Keratinocyte (primary cell): ENCODE data around the gene CACNA2D1. TPM values are rescaled to one million over a fixed set of nuclear protein-coding genes. Genes with fewer than 3 reads are reported as not detected.

Experiments
- DNase-seq: peaks from one replicate; pipeline ENCODE4 v3.0.0-alpha.2; 2011; ENCODE audit warnings: low read depth, missing footprints, low spot score
- FAIRE-seq: peaks from 2 replicates; lab custom pipeline; 2011; peaks lifted over from hg19 to GRCh38; lab: Jason Lieb, UNC
- H2AFZ ChIP-seq: 2 replicates; pipeline ENCODE4 v1.6.0; 2012; ENCODE audit warnings: low read length, control low read depth, inconsistent platforms; ENCODE audit not compliant: control insufficient read depth
- H3K27ac ChIP-seq: 2 replicates; pipeline ENCODE4 v1.5.1; 2011; ENCODE audit warnings: low read length; ENCODE audit not compliant: control insufficient read depth, insufficient read depth
- H3K27me3 ChIP-seq: 3 replicates; pipeline ENCODE4 v1.6.0; 2011; ENCODE audit warnings: low read length; ENCODE audit not compliant: control insufficient read depth, insufficient read depth; ENCODE audit errors: extremely low read depth
- H3K36me3 ChIP-seq, 2 experiments: 2 replicates in 1 of 2; 3 replicates in 1 of 2; pipeline ENCODE4 v1.5.1; 2011; ENCODE audit warnings: low read length in 2 of 2, mild to moderate bottlenecking in 1 of 2; ENCODE audit not compliant: control insufficient read depth in 2 of 2, insufficient read depth in 2 of 2; ENCODE audit errors: extremely low read depth in 1 of 2
- H3K4me1 ChIP-seq: 3 replicates; pipeline ENCODE4 v1.5.1; 2011; ENCODE audit warnings: low read length; ENCODE audit not compliant: control insufficient read depth, insufficient read depth; ENCODE audit errors: extremely low read depth
- H3K4me2 ChIP-seq: 3 replicates; pipeline ENCODE4 v1.6.0; 2011; ENCODE audit warnings: low read depth, low read length; ENCODE audit not compliant: control insufficient read depth, insufficient read depth; ENCODE audit errors: extremely low read depth
- H3K4me3 ChIP-seq, 3 experiments: fragments of 200-600 bp in 1 of 3; sonication (generic) in 1 of 3; 2 replicates in 2 of 3; 3 replicates in 1 of 3; pipeline ENCODE4 v1.5.1; 2011 to 2016; ENCODE audit warnings: low read length in 3 of 3, mild to moderate bottlenecking in 3 of 3, control low read depth in 2 of 3, inconsistent platforms in 1 of 3, low read depth in 1 of 3, mixed read lengths in 1 of 3, mixed run types in 1 of 3, moderate library complexity in 1 of 3; ENCODE audit not compliant: control insufficient read depth in 2 of 3, insufficient read depth in 2 of 3; ENCODE audit errors: extremely low read depth in 1 of 3
- H3K79me2 ChIP-seq: 2 replicates; pipeline ENCODE4 v1.6.0; 2012; ENCODE audit warnings: low read length; ENCODE audit not compliant: control insufficient read depth, insufficient read depth
- H3K9ac ChIP-seq: 3 replicates; pipeline ENCODE4 v1.6.0; 2011; ENCODE audit warnings: low read length; ENCODE audit not compliant: control insufficient read depth, insufficient read depth; ENCODE audit errors: extremely low read depth
- H3K9me1 ChIP-seq: 3 replicates; pipeline ENCODE4 v1.6.0; 2011; ENCODE audit warnings: low read length; ENCODE audit not compliant: control insufficient read depth, insufficient read depth; ENCODE audit errors: extremely low read depth
- H3K9me3 ChIP-seq: 2 replicates; pipeline ENCODE4 v1.5.1; 2012; ENCODE audit warnings: low read depth, low read length; ENCODE audit not compliant: control insufficient read depth
- H4K20me1 ChIP-seq: 3 replicates; pipeline ENCODE4 v1.6.0; 2011; ENCODE audit warnings: low read length; ENCODE audit not compliant: control insufficient read depth, insufficient read depth; ENCODE audit errors: extremely low read depth
- CTCF ChIP-seq, 3 experiments: IDR thresholded peaks in 1 of 3; conservative IDR thresholded peaks in 1 of 3; optimal IDR thresholded peaks in 1 of 3; 2 replicates in 2 of 3; 3 replicates in 1 of 3; pipeline versions ENCODE3 to v1.5.1; 2011; ENCODE audit warnings: low read length in 3 of 3, mild to moderate bottlenecking in 3 of 3, moderate library complexity in 2 of 3, control low read depth in 1 of 3, inconsistent platforms in 1 of 3; ENCODE audit not compliant: insufficient read depth in 2 of 3; ENCODE audit errors: extremely low read depth in 1 of 3
- EZH2 ChIP-seq: IDR thresholded peaks from one replicate; pipeline ENCODE4 v1.6.1; 2012; ENCODE audit warnings: inconsistent platforms, mild to moderate bottlenecking, low read length, moderate library complexity
- dilution Hi-C: fragments of 300-500 bp; cut with MboI; formaldehyde crosslinking; loops from one replicate; pipeline ENCODE4 v1.7.0; 2020; ENCODE audit warnings: low sequenced_read_pairs; ENCODE audit not compliant: extremely low pct_ligation_motif_present
- polyA plus RNA-seq, 5 experiments: library from polyadenylated mRNA; depleted of rRNA in 3 of 5; stranded (reverse) in 3 of 5; stranded (forward) in 1 of 5; unstranded in 1 of 5; fragments of >200 nt; gene quantifications; 1 replicate in 1 of 5; 2 replicates in 3 of 5; 3 replicates in 1 of 5; pipeline versions ENCODE4 v1.2.1 to v1.2.3, GENCODE V29; 2011 to 2012; ENCODE audit warnings: missing spikeins in 2 of 5, low read depth in 1 of 5, low replicate concordance in 1 of 5

Gene CACNA2D1
- polyA plus RNA-seq, 1 donor (not counting 4 experiments of a cell fraction or from before 2014, with no cell fraction given): 1.8 TPM

- no peak for FAIRE-seq
Observed at GRCh38 chr7:82028097-82028496, 415.5 kb downstream of the CACNA2D1 start.

GRCh38 chr7:82021713-82022112 is 421.9 kb downstream of the CACNA2D1 start:
- no peak for TF ChIP-seq EZH2
- TF ChIP-seq CTCF (optimal IDR thresholded peaks at IDR 0.05 in 1 of 3, IDR thresholded peaks at IDR 0.05 in 1 of 3, conservative IDR thresholded peaks at IDR 0.05 in 1 of 3; ENCODE audit: extremely low read depth in 1 of 3, insufficient read depth in 2 of 3, low read length in 3 of 3): no peak
- Histone ChIP-seq H3K4me1 (no peaks in the 10 kb centered on the region), H3K27me3 (no peaks in the 10 kb centered on the region), H3K9me1 (no peaks in the 10 kb centered on the region), H3K9ac (no peak overlapping the region), H4K20me1 (no peaks in the 10 kb centered on the region), H2AFZ (no peak overlapping the region), H3K79me2 (no peaks in the 10 kb centered on the region), H3K36me3 (no peaks in the 10 kb centered on the region), H3K4me2 (no peak overlapping the region), H3K4me3 (no peak overlapping the region), H3K27ac (no peak overlapping the region), H3K9me3 (no peaks in the 10 kb centered on the region)
- DNase-seq: no peak
- dilution Hi-C loops: loop anchor here (25.0 kb wide), 1 partner anchor 509 kb away; no protein-coding TSS in a partner anchor
- no peak for FAIRE-seq

More at GRCh38 chr7:82028097-82028496, 415.5 kb downstream of the CACNA2D1 start:
- no peak overlapping the region for H2AFZ ChIP-seq
- no peaks in the 10 kb centered on the region for H3K4me1 ChIP-seq
- H3K9ac ChIP-seq: no peak overlapping the region
- no peaks in the 10 kb centered on the region for H3K9me1 ChIP-seq
- no peaks in the 10 kb centered on the region for H3K36me3 ChIP-seq
- no peaks in the 10 kb centered on the region for H4K20me1 ChIP-seq
- H3K79me2 ChIP-seq: no peaks in the 10 kb centered on the region
- TF ChIP-seq EZH2 (no peak), CTCF (optimal IDR thresholded peaks at IDR 0.05 in 1 of 3, IDR thresholded peaks at IDR 0.05 in 1 of 3, conservative IDR thresholded peaks at IDR 0.05 in 1 of 3; ENCODE audit: extremely low read depth in 1 of 3, insufficient read depth in 2 of 3, low read length in 3 of 3) (no peak)
- dilution Hi-C loops: no loop called here
- H3K4me2 ChIP-seq: no peak overlapping the region
- no peaks in the 10 kb centered on the region for H3K9me3 ChIP-seq
- no peak overlapping the region for H3K4me3 ChIP-seq
- H3K27ac ChIP-seq: no peak overlapping the region
- no peak for DNase-seq
- H3K27me3 ChIP-seq: no peaks in the 10 kb centered on the region
